H1 (cell line): ENCODE results near the gene ECE2.

ENCODE experiments used
- CTCF ChIP-seq, 3 experiments: IDR thresholded peaks; 1 replicate in 2 of 3; 2 replicates in 1 of 3; pipeline versions ENCODE4 v1.5.1 to v1.6.1; 2011; ENCODE audit warnings: low read length in 3 of 3, mild to moderate bottlenecking in 3 of 3, inconsistent platforms in 2 of 3, low read depth in 1 of 3, moderate library complexity in 1 of 3; ENCODE audit not compliant: insufficient read depth in 1 of 3; ENCODE audit errors: control extremely low read depth in 1 of 3
- GTF2F1 ChIP-seq: IDR thresholded peaks from 2 replicates; pipeline ENCODE4 v1.6.1; 2012; ENCODE audit warnings: low read depth, low read length, improper control_type of control experiment, borderline replicate concordance
- JUN ChIP-seq: IDR thresholded peaks from 2 replicates; pipeline ENCODE4 v1.6.1; 2011; ENCODE audit warnings: low read depth, mild to moderate bottlenecking, improper control_type of control experiment, low read length
- POLR2A ChIP-seq, 2 experiments: IDR thresholded peaks; 1 replicate in 1 of 2; 2 replicates in 1 of 2; pipeline ENCODE4 v1.6.1; 2011; ENCODE audit warnings: low read depth in 2 of 2, low read length in 2 of 2, mild to moderate bottlenecking in 2 of 2; ENCODE audit errors: control extremely low read depth in 1 of 2
- SIX5 ChIP-seq: IDR thresholded peaks from 2 replicates; pipeline ENCODE4 v1.6.1; 2011; ENCODE audit warnings: mild to moderate bottlenecking, low read depth, low read length
- SP1 ChIP-seq: IDR thresholded peaks from 2 replicates; pipeline ENCODE4 v1.6.1; 2011; ENCODE audit warnings: low read depth, low read length
- SUZ12 ChIP-seq: fragments of 200-600 bp; sonication (generic); IDR thresholded peaks from 2 replicates; pipeline ENCODE4 v1.6.1; 2012; ENCODE audit warnings: mild to moderate bottlenecking, inconsistent platforms, low read length, moderate library complexity, mixed read lengths
- TAF1 ChIP-seq: IDR thresholded peaks from 2 replicates; pipeline ENCODE4 v1.6.1; 2011; ENCODE audit warnings: mild to moderate bottlenecking, low read depth, low read length

- TF ChIP-seq POLR2A (IDR thresholded peaks at IDR 0.05; ENCODE audit: control extremely low read depth in 1 of 2, low read depth in 2 of 2, low read length in 2 of 2) (no peak), SUZ12 (peak; percentile 38; the same call in 1 of the 2 replicates), TAF1 (no peak), CTCF (IDR thresholded peaks at IDR 0.05; ENCODE audit: control extremely low read depth in 1 of 3, insufficient read depth in 1 of 3, low read depth in 1 of 3, low read length in 3 of 3) (no peak), SP1 (no peak), SIX5 (no peak), JUN (no peak), GTF2F1 (no peak)
These were observed 481 bp upstream of the ECE2 start for GRCh38 chr3:184275381-184275701.
